ENCODE results near the gene TAF12. TPM values are rescaled to one million over a fixed set of nuclear protein-coding genes. Genes with fewer than 3 reads are reported as not detected.
"Not testable (repeated sequence)": the region's sequence is repeated elsewhere in the genome, so short reads cannot be mapped to it uniquely, and the experiment has no call there.

Gene TAF12
- 10 to 100 TPM; 14.2 to 15.8 TPM for total RNA-seq
- total RNA-seq: 21.2 to 35.2 reads per million in 2 donors

- ATAC-seq (peak; percentile 87), DNase-seq (peak; percentile 87 to 91 (median 89))
- no peaks in the 10 kb centered on the region for H3K27me3 Mint-ChIP-seq
- no peaks in the 10 kb centered on the region for H3K36me3 Mint-ChIP-seq (ENCODE audit: low read depth)
- no peaks in the 10 kb centered on the region for H3K9me3 ChIP-seq (ENCODE audit: control insufficient read depth, low read length, poor library complexity, severe bottlenecking)
- peak within 1 kb of the TSS; percentile 98 for H3K27ac Mint-ChIP-seq
- peaks cover 34% of the 10 kb centered on the region for H3K4me1 Mint-ChIP-seq
- peak within 1 kb of the TSS; percentile 100 for H3K4me3 Mint-ChIP-seq
Observed at GRCh38 chr1:28642847-28643635, at the start of gene TAF12. TAF12 (minus strand) TSS chr1:28643067; CDS start chr1:28622081, 20,986 bp downstream.

- not testable (repeated sequence) for H3K36me3 Mint-ChIP-seq (ENCODE audit: low read depth); H3K4me1 Mint-ChIP-seq
Observed at GRCh38 chr1:28691627-28692026, 48.8 kb upstream of the TAF12 start.

GRCh38 chr1:28684937-28685336 is 42.1 kb upstream of the TAF12 start:
- no peaks in the 10 kb centered on the region for H3K9me3 ChIP-seq (ENCODE audit: control insufficient read depth, low read length, poor library complexity, severe bottlenecking)
- Mint-ChIP-seq H3K27ac (no peak overlapping the region), H3K27me3 (no peaks in the 10 kb centered on the region), H3K4me1 (peaks cover 11% of the 10 kb centered on the region), H3K4me3 (no peak overlapping the region), H3K36me3 (ENCODE audit: low read depth) (peaks cover 9% of the 10 kb centered on the region)
- ATAC-seq (no peak), DNase-seq (no peak)

More at GRCh38 chr1:28691627-28692026, 48.8 kb upstream of the TAF12 start:
- not testable (repeated sequence) for H3K27ac Mint-ChIP-seq; ATAC-seq; DNase-seq; H3K27me3 Mint-ChIP-seq; H3K9me3 ChIP-seq (ENCODE audit: control insufficient read depth, low read length, poor library complexity, severe bottlenecking); H3K4me3 Mint-ChIP-seq

- Mint-ChIP-seq H3K27me3 (no peaks in the 10 kb centered on the region), H3K4me1 (peaks cover 14% of the 10 kb centered on the region), H3K27ac (no peak overlapping the region), H3K4me3 (no peak overlapping the region), H3K36me3 (ENCODE audit: low read depth) (peaks cover 9% of the 10 kb centered on the region)
- no peaks in the 10 kb centered on the region for H3K9me3 ChIP-seq (ENCODE audit: control insufficient read depth, low read length, poor library complexity, severe bottlenecking)
- ATAC-seq: no peak
- DNase-seq: no peak
Observed at GRCh38 chr1:28682840-28683239, 40.0 kb upstream of the TAF12 start.

- Mint-ChIP-seq H3K4me1 (peaks cover 12% of the 10 kb centered on the region), H3K27me3 (no peaks in the 10 kb centered on the region), H3K36me3 (ENCODE audit: low read depth) (peaks cover 6% of the 10 kb centered on the region), H3K27ac (no peak overlapping the region), H3K4me3 (no peak overlapping the region)
- H3K9me3 ChIP-seq (ENCODE audit: control insufficient read depth, low read length, poor library complexity, severe bottlenecking): no peaks in the 10 kb centered on the region
- ATAC-seq (no peak), DNase-seq (no peak)
Observed at GRCh38 chr1:28680151-28680550, 37.3 kb upstream of the TAF12 start.

GRCh38 chr1:28675924-28676257 is 33.0 kb upstream of the TAF12 start:
- Mint-ChIP-seq H3K4me3 (no peak overlapping the region), H3K27me3 (no peaks in the 10 kb centered on the region), H3K36me3 (ENCODE audit: low read depth) (no peaks in the 10 kb centered on the region), H3K27ac (no peak overlapping the region), H3K4me1 (peaks cover 11% of the 10 kb centered on the region)
- ATAC-seq (no peak), DNase-seq (no peak)
- H3K9me3 ChIP-seq (ENCODE audit: control insufficient read depth, low read length, poor library complexity, severe bottlenecking): no peaks in the 10 kb centered on the region

- H3K27ac Mint-ChIP-seq; H3K4me3 Mint-ChIP-seq; H3K36me3 Mint-ChIP-seq (ENCODE audit: low read depth): not testable (repeated sequence)
Observed at GRCh38 chr1:28672971-28673370, 30.1 kb upstream of the TAF12 start.

GRCh38 chr1:28671254-28671780 is 28.4 kb upstream of the TAF12 start:
- Mint-ChIP-seq H3K27me3 (no peaks in the 10 kb centered on the region), H3K4me1 (peaks cover 16% of the 10 kb centered on the region), H3K4me3 (no peak overlapping the region), H3K27ac (no peak overlapping the region), H3K36me3 (ENCODE audit: low read depth) (no peaks in the 10 kb centered on the region)
- H3K9me3 ChIP-seq (ENCODE audit: control insufficient read depth, low read length, poor library complexity, severe bottlenecking): no peaks in the 10 kb centered on the region
- ATAC-seq: no peak
- DNase-seq: no peak

More at GRCh38 chr1:28672971-28673370, 30.1 kb upstream of the TAF12 start:
- H3K9me3 ChIP-seq (ENCODE audit: control insufficient read depth, low read length, poor library complexity, severe bottlenecking); H3K27me3 Mint-ChIP-seq; DNase-seq; ATAC-seq: not testable (repeated sequence)
- peaks cover 18% of the 10 kb centered on the region for H3K4me1 Mint-ChIP-seq

GRCh38 chr1:28668956-28669723 is 26.3 kb upstream of the TAF12 start:
- Mint-ChIP-seq H3K27ac (peak overlapping the region; percentile 97), H3K27me3 (no peaks in the 10 kb centered on the region), H3K36me3 (ENCODE audit: low read depth) (no peaks in the 10 kb centered on the region), H3K4me3 (peak overlapping the region; percentile 97), H3K4me1 (peaks cover 20% of the 10 kb centered on the region)
- DNase-seq: peak; percentile 18 to 26 (median 21)
- H3K9me3 ChIP-seq (ENCODE audit: control insufficient read depth, low read length, poor library complexity, severe bottlenecking): no peaks in the 10 kb centered on the region
- ATAC-seq: peak; percentile 73

GRCh38 chr1:28668191-28668955 is 25.5 kb upstream of the TAF12 start, which contains the start of gene GMEB1:
GMEB1 (plus strand) TSS chr1:28668784; CDS start chr1:28683613, 14,829 bp downstream.
- Mint-ChIP-seq H3K4me3 (peak within 1 kb of the TSS; percentile 97), H3K4me1 (peaks cover 22% of the 10 kb centered on the region), H3K27ac (peak within 1 kb of the TSS; percentile 97), H3K27me3 (no peaks in the 10 kb centered on the region), H3K36me3 (ENCODE audit: low read depth) (no peaks in the 10 kb centered on the region)
- peak; percentile 77 to 83 (median 81) for DNase-seq
- peak; percentile 73 for ATAC-seq
- no peaks in the 10 kb centered on the region for H3K9me3 ChIP-seq (ENCODE audit: control insufficient read depth, low read length, poor library complexity, severe bottlenecking)

GRCh38 chr1:28666806-28667205 is 23.9 kb upstream of the TAF12 start:
- H3K27ac Mint-ChIP-seq: peak overlapping the region; percentile 81
- DNase-seq (no peak), ATAC-seq (no peak)
- H3K27me3 Mint-ChIP-seq: no peaks in the 10 kb centered on the region
- H3K9me3 ChIP-seq (ENCODE audit: control insufficient read depth, low read length, poor library complexity, severe bottlenecking): no peaks in the 10 kb centered on the region
- H3K4me3 Mint-ChIP-seq: peak overlapping the region; percentile 49
- H3K36me3 Mint-ChIP-seq (ENCODE audit: low read depth): no peaks in the 10 kb centered on the region
- H3K4me1 Mint-ChIP-seq: peaks cover 18% of the 10 kb centered on the region

- no peaks in the 10 kb centered on the region for H3K36me3 Mint-ChIP-seq (ENCODE audit: low read depth)
- H3K27me3 Mint-ChIP-seq: no peaks in the 10 kb centered on the region
- peaks cover 12% of the 10 kb centered on the region for H3K4me1 Mint-ChIP-seq
- H3K27ac Mint-ChIP-seq: peak overlapping the region; percentile 81
- DNase-seq (no peak), ATAC-seq (no peak)
- H3K9me3 ChIP-seq (ENCODE audit: control insufficient read depth, low read length, poor library complexity, severe bottlenecking): no peaks in the 10 kb centered on the region
- no peak overlapping the region for H3K4me3 Mint-ChIP-seq
Observed at GRCh38 chr1:28663871-28664470, 21.1 kb upstream of the TAF12 start.
